ENCODE data around the gene MOB3A.
A peak's percentile ranks its signal among the peaks of the same experiment; 100 is the strongest.

The MOB3A gene

DNA sequence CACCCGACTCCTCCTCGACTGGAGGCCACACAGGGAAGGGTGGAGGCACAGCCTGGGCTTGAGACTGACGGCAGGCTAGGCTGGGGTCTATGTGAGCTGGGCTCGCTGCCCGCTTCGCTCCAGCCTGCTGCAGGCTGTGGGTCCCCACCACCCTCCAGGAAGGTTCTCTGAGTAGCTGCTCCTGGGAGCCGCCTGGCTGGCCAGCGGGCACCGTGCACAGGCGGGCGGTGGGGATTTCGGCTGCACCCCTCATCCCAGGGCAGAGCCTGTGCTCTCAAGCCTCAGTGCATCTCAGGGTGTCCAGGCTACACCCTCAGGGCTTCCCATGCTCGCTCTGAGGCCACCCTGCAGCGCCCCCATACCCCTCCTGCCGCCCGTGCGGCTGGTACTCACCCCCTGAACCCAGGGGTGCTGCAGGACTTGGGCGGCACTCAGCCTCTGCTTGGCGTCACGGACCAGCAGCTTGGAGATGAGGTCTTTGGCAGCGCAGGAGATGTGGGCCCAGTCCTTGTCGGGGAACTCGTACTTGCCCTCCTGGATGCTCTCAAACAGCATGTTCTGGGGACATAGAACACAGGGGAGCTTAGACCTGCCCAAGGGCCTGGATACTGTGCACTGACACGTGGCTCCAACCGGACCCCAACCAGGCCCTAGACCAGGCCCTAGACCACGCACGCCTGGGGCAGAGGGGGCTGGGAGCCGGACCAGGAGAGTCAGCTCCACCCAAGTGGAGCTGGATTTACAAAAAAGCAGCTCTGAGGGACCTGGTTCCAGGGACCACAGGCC lies 55.3 kb downstream of the MOB3A start:
- no peaks in the 10 kb centered on the region for H3K27me3 ChIP-seq (ENCODE audit: control insufficient read depth, insufficient read depth, low read length)
- peaks cover 6% of the 10 kb centered on the region for H3K79me2 ChIP-seq
- no peak overlapping the region for H2AFZ ChIP-seq
- peak overlapping the region; percentile 84 for H3K27ac ChIP-seq
- H3K9me3 ChIP-seq (ENCODE audit: control insufficient read depth, low read length): no peaks in the 10 kb centered on the region
- no peak for TF ChIP-seq CTCF (IDR thresholded peaks at IDR 0.05)
- H3K4me3 ChIP-seq (ENCODE audit: low read depth, low read length): no peak overlapping the region
- H3K9ac ChIP-seq: no peak overlapping the region
- H3K4me1 ChIP-seq: peaks cover 30% of the 10 kb centered on the region
- peak overlapping the region; percentile 96 for H3K4me2 ChIP-seq (ENCODE audit: low read length)
- no peaks in the 10 kb centered on the region for H3K36me3 ChIP-seq (ENCODE audit: control insufficient read depth, insufficient read depth, low read length)

GRCh38 chr19:2039959-2040646 lies 56.0 kb downstream of the MOB3A start:
- Histone ChIP-seq H3K9ac (no peak overlapping the region), H2AFZ (no peak overlapping the region), H3K4me3 (ENCODE audit: low read depth, low read length) (no peak overlapping the region), H3K36me3 (ENCODE audit: control insufficient read depth, insufficient read depth, low read length) (no peaks in the 10 kb centered on the region), H3K9me3 (ENCODE audit: control insufficient read depth, low read length) (no peaks in the 10 kb centered on the region), H3K4me1 (peaks cover 30% of the 10 kb centered on the region), H3K79me2 (peaks cover 6% of the 10 kb centered on the region), H3K4me2 (ENCODE audit: low read length) (no peak overlapping the region), H3K27ac (peak overlapping the region; percentile 84), H3K27me3 (ENCODE audit: control insufficient read depth, insufficient read depth, low read length) (no peaks in the 10 kb centered on the region)
- no peak for TF ChIP-seq CTCF (IDR thresholded peaks at IDR 0.05)

- no peak overlapping the region for H3K27ac ChIP-seq
- no peak overlapping the region for H3K9ac ChIP-seq
Observed at GRCh38 chr19:2039089-2039958, 56.8 kb downstream of the MOB3A start.

More at GRCh38 chr19:2039089-2039958, 56.8 kb downstream of the MOB3A start:
- no peak overlapping the region for H3K4me2 ChIP-seq (ENCODE audit: low read length)
- no peaks in the 10 kb centered on the region for H3K27me3 ChIP-seq (ENCODE audit: control insufficient read depth, insufficient read depth, low read length)
- no peak overlapping the region for H3K4me3 ChIP-seq (ENCODE audit: low read depth, low read length)
- H2AFZ ChIP-seq: no peak overlapping the region
- H3K36me3 ChIP-seq (ENCODE audit: control insufficient read depth, insufficient read depth, low read length): no peaks in the 10 kb centered on the region
- peaks cover 6% of the 10 kb centered on the region for H3K79me2 ChIP-seq
- peaks cover 30% of the 10 kb centered on the region for H3K4me1 ChIP-seq
- no peaks in the 10 kb centered on the region for H3K9me3 ChIP-seq (ENCODE audit: control insufficient read depth, low read length)
- no peak for TF ChIP-seq CTCF (IDR thresholded peaks at IDR 0.05)

Measured in parathyroid adenoma (tissue), 2 donors.